Measurements from ENCODE around the gene KLKB1. TPM values are rescaled to one million over a fixed set of nuclear protein-coding genes. Genes with fewer than 3 reads are reported as not detected.
"Not testable (repeated sequence)": the region's sequence is repeated elsewhere in the genome, so short reads cannot be mapped to it uniquely, and the experiment has no call there.

The KLKB1 gene
- total RNA-seq, 5 donors from 2014 or later (not counting 1 experiment from before 2014, with no cell fraction given) = 1.3 to 2.9 (median 2.1) TPM

- H3K9me3 Mint-ChIP-seq = no peaks in the 10 kb centered on the region
These were observed 39.6 kb downstream of the KLKB1 start for GRCh38 chr4:186266729-186267456.

GRCh38 chr4:186271081-186271678 is 43.9 kb downstream of the KLKB1 start:
- Mint-ChIP-seq H3K27ac (no peak overlapping the region), H3K36me3 (no peaks in the 10 kb centered on the region), H3K4me3 (no peak overlapping the region), H3K27me3 (peaks cover 15% of the 10 kb centered on the region in 2 donors), H3K9me3 (no peaks in the 10 kb centered on the region), H3K4me1 (no peaks in the 10 kb centered on the region)
- H3K36me3 ChIP-seq (ENCODE audit: control insufficient read depth in 2 of 2, extremely low read depth in 1 of 2, insufficient read depth in 1 of 2, low read length in 1 of 2) = no peaks in the 10 kb centered on the region
- H3K27me3 ChIP-seq (replicated peaks in 1 of 2; ENCODE audit: control insufficient read depth in 2 of 2, extremely low read depth in 1 of 2, insufficient read depth in 2 of 2, low read length in 1 of 2) = peaks cover 0 to 3% of the 10 kb centered on the region in 2 experiments
- no peak overlapping the region for H3K27ac ChIP-seq (ENCODE audit: low read length)
- CTCF ChIA-PET = no interaction called here
- H3K9me3 ChIP-seq = no peaks in the 10 kb centered on the region
- ATAC-seq (replicated peaks in 1 of 4) (no peak), DNase-seq (no peak)
- no peak overlapping the region for H3K4me3 ChIP-seq (ENCODE audit: control insufficient read depth in 1 of 2, extremely low read depth in 1 of 2, low read length in 1 of 2)
- no peaks in the 10 kb centered on the region for H3K4me1 ChIP-seq (ENCODE audit: control insufficient read depth in 1 of 2, extremely low read depth in 1 of 2, insufficient read depth in 2 of 2, low read length in 2 of 2)
- 71% methylated on average over 3 of the region's 9 CpGs for WGBS (ENCODE audit: insufficient coverage)
- POLR2A ChIA-PET = no interaction called here

More at GRCh38 chr4:186266729-186267456, 39.6 kb downstream of the KLKB1 start:
- Mint-ChIP-seq H3K4me1 (no peaks in the 10 kb centered on the region), H3K36me3 (no peaks in the 10 kb centered on the region), H3K4me3 (no peak overlapping the region), H3K27ac (no peak overlapping the region), H3K27me3 (peaks cover 17 to 26% of the 10 kb centered on the region in 2 donors)
- peaks cover 0 to 11% of the 10 kb centered on the region in 2 experiments for H3K27me3 ChIP-seq (replicated peaks in 1 of 2; ENCODE audit: control insufficient read depth in 2 of 2, extremely low read depth in 1 of 2, insufficient read depth in 2 of 2, low read length in 1 of 2)
- H3K9me3 ChIP-seq = no peaks in the 10 kb centered on the region
- no peak for ATAC-seq (replicated peaks in 1 of 4)
- no peaks in the 10 kb centered on the region for H3K4me1 ChIP-seq (ENCODE audit: control insufficient read depth in 1 of 2, extremely low read depth in 1 of 2, insufficient read depth in 2 of 2, low read length in 2 of 2)
- no peak overlapping the region for H3K27ac ChIP-seq (ENCODE audit: low read length)
- no peaks in the 10 kb centered on the region for H3K36me3 ChIP-seq (ENCODE audit: control insufficient read depth in 2 of 2, extremely low read depth in 1 of 2, insufficient read depth in 1 of 2, low read length in 1 of 2)
- DNase-seq = no peak
- ChIA-PET POLR2A (no interaction called here), CTCF (no interaction called here)
- no peak overlapping the region for H3K4me3 ChIP-seq (ENCODE audit: control insufficient read depth in 1 of 2, extremely low read depth in 1 of 2, low read length in 1 of 2)
- WGBS (ENCODE audit: insufficient coverage) = 0% methylated on average over 1 of the region's 8 CpGs

GRCh38 chr4:186272699-186273391 is 45.5 kb downstream of the KLKB1 start:
- H3K27ac Mint-ChIP-seq = no peak overlapping the region
- no peak overlapping the region for H3K4me3 Mint-ChIP-seq
- DNase-seq (no peak), ATAC-seq (replicated peaks in 1 of 4) (no peak)
- no peaks in the 10 kb centered on the region for H3K9me3 Mint-ChIP-seq
- peaks cover 7 to 12% of the 10 kb centered on the region in 2 donors for H3K27me3 Mint-ChIP-seq
- H3K27ac ChIP-seq (ENCODE audit: low read length) = no peak overlapping the region
- ChIA-PET CTCF (no interaction called here), POLR2A (no interaction called here)
- WGBS (ENCODE audit: insufficient coverage) = no CpG with 5 or more reads among the region's 4 CpGs
- no peaks in the 10 kb centered on the region for H3K36me3 Mint-ChIP-seq
- H3K4me3 ChIP-seq (ENCODE audit: control insufficient read depth in 1 of 2, extremely low read depth in 1 of 2, low read length in 1 of 2) = no peak overlapping the region
- no peaks in the 10 kb centered on the region for H3K36me3 ChIP-seq (ENCODE audit: control insufficient read depth in 2 of 2, extremely low read depth in 1 of 2, insufficient read depth in 1 of 2, low read length in 1 of 2)
- H3K4me1 ChIP-seq (ENCODE audit: control insufficient read depth in 1 of 2, extremely low read depth in 1 of 2, insufficient read depth in 2 of 2, low read length in 2 of 2) = no peaks in the 10 kb centered on the region
- H3K9me3 ChIP-seq = no peaks in the 10 kb centered on the region
- H3K27me3 ChIP-seq (replicated peaks in 1 of 2; ENCODE audit: control insufficient read depth in 2 of 2, extremely low read depth in 1 of 2, insufficient read depth in 2 of 2, low read length in 1 of 2) = no peaks in the 10 kb centered on the region
- H3K4me1 Mint-ChIP-seq = no peaks in the 10 kb centered on the region

- H3K36me3 ChIP-seq (ENCODE audit: control insufficient read depth in 2 of 2, extremely low read depth in 1 of 2, insufficient read depth in 1 of 2, low read length in 1 of 2); H3K4me1 Mint-ChIP-seq; CTCF ChIA-PET; H3K9me3 ChIP-seq; H3K4me3 Mint-ChIP-seq; H3K4me3 ChIP-seq (ENCODE audit: control insufficient read depth in 1 of 2, extremely low read depth in 1 of 2, low read length in 1 of 2); POLR2A ChIA-PET; H3K36me3 Mint-ChIP-seq; DNase-seq; H3K27ac Mint-ChIP-seq; H3K9me3 Mint-ChIP-seq; H3K27me3 ChIP-seq (replicated peaks in 1 of 2; ENCODE audit: control insufficient read depth in 2 of 2, extremely low read depth in 1 of 2, insufficient read depth in 2 of 2, low read length in 1 of 2); H3K4me1 ChIP-seq (ENCODE audit: control insufficient read depth in 1 of 2, extremely low read depth in 1 of 2, insufficient read depth in 2 of 2, low read length in 2 of 2); ATAC-seq (replicated peaks in 1 of 4); H3K27ac ChIP-seq (ENCODE audit: low read length): not testable (repeated sequence)
- WGBS (ENCODE audit: insufficient coverage) = 91% methylated on average over 5 of the region's 5 CpGs
- peaks cover 4 to 12% of the 10 kb centered on the region in 2 donors for H3K27me3 Mint-ChIP-seq
These were observed 46.1 kb downstream of the KLKB1 start for GRCh38 chr4:186273392-186273789.

- 63% methylated on average over 4 of the region's 5 CpGs for WGBS (ENCODE audit: insufficient coverage)
- Mint-ChIP-seq H3K4me3 (no peak overlapping the region), H3K27ac (no peak overlapping the region), H3K27me3 (peaks cover 0 to 7% of the 10 kb centered on the region in 2 donors), H3K9me3 (no peaks in the 10 kb centered on the region), H3K36me3 (no peaks in the 10 kb centered on the region), H3K4me1 (no peaks in the 10 kb centered on the region)
- no peak for ATAC-seq (replicated peaks in 1 of 4)
- CTCF ChIA-PET = no interaction called here
- Histone ChIP-seq H3K9me3 (no peaks in the 10 kb centered on the region), H3K36me3 (ENCODE audit: control insufficient read depth in 2 of 2, extremely low read depth in 1 of 2, insufficient read depth in 1 of 2, low read length in 1 of 2) (no peaks in the 10 kb centered on the region), H3K27ac (ENCODE audit: low read length) (no peak overlapping the region), H3K27me3 (replicated peaks in 1 of 2; ENCODE audit: control insufficient read depth in 2 of 2, extremely low read depth in 1 of 2, insufficient read depth in 2 of 2, low read length in 1 of 2) (peaks cover 0 to 1% of the 10 kb centered on the region in 2 experiments), H3K4me3 (ENCODE audit: control insufficient read depth in 1 of 2, extremely low read depth in 1 of 2, low read length in 1 of 2) (no peak overlapping the region), H3K4me1 (ENCODE audit: control insufficient read depth in 1 of 2, extremely low read depth in 1 of 2, insufficient read depth in 2 of 2, low read length in 2 of 2) (no peaks in the 10 kb centered on the region)
- DNase-seq = no peak
- POLR2A ChIA-PET = no interaction called here
These were observed 56.0 kb downstream of the KLKB1 start for GRCh38 chr4:186283311-186283710.

GRCh38 chr4:186285147-186285546 is 57.8 kb downstream of the KLKB1 start:
- 96% methylated on average over 7 of the region's 12 CpGs for WGBS (ENCODE audit: insufficient coverage)

More at GRCh38 chr4:186285147-186285546, 57.8 kb downstream of the KLKB1 start:
- no peak for DNase-seq
- H3K4me3 Mint-ChIP-seq = no peak overlapping the region
- peaks cover 0 to 10% of the 10 kb centered on the region in 2 donors for H3K27me3 Mint-ChIP-seq
- H3K9me3 Mint-ChIP-seq = no peaks in the 10 kb centered on the region
- H3K27ac Mint-ChIP-seq = no peak overlapping the region
- Histone ChIP-seq H3K4me3 (ENCODE audit: control insufficient read depth in 1 of 2, extremely low read depth in 1 of 2, low read length in 1 of 2) (no peak overlapping the region), H3K9me3 (no peaks in the 10 kb centered on the region), H3K27me3 (replicated peaks in 1 of 2; ENCODE audit: control insufficient read depth in 2 of 2, extremely low read depth in 1 of 2, insufficient read depth in 2 of 2, low read length in 1 of 2) (peaks cover 0 to 3% of the 10 kb centered on the region in 2 experiments), H3K27ac (ENCODE audit: low read length) (no peak overlapping the region), H3K4me1 (ENCODE audit: control insufficient read depth in 1 of 2, extremely low read depth in 1 of 2, insufficient read depth in 2 of 2, low read length in 2 of 2) (no peaks in the 10 kb centered on the region), H3K36me3 (ENCODE audit: control insufficient read depth in 2 of 2, extremely low read depth in 1 of 2, insufficient read depth in 1 of 2, low read length in 1 of 2) (no peaks in the 10 kb centered on the region)
- ChIA-PET POLR2A (no interaction called here), CTCF (interaction anchor here in 1 of 2 donors (0.6 kb wide), 1 partner anchor 22 kb away, joined by 3 read pairs; no protein-coding TSS in a partner anchor)
- H3K36me3 Mint-ChIP-seq = no peaks in the 10 kb centered on the region
- no peak for ATAC-seq (replicated peaks in 1 of 4)
- no peaks in the 10 kb centered on the region for H3K4me1 Mint-ChIP-seq

Data from T-cell (primary cell).